ENCODE results near the gene C2CD4B. TPM values are rescaled to one million over a fixed set of nuclear protein-coding genes. Genes with fewer than 3 reads are reported as not detected.

The C2CD4B gene
- polyA plus RNA-seq, 2 of the 4 experiments (the other 2 are of a cell fraction): 0.06 to 0.63 TPM

GRCh38 chr15:62208884-62209283, 43.8 kb upstream of the C2CD4B start:
- DNase-seq (ENCODE audit: low read depth in 1 of 2, low spot score in 1 of 2) (no peak), ATAC-seq (no peak), FAIRE-seq (no peak)
- TF ChIP-seq HOXB5 (CRISPR knock-in tag; IDR thresholded peaks at IDR 0.05) (no peak), ATOH8 (CRISPR knock-in tag; IDR thresholded peaks at IDR 0.05; ENCODE audit: low read depth) (no peak), SREBF2 (IDR thresholded peaks at IDR 0.05) (no peak), RNF2 (IDR thresholded peaks at IDR 0.05; ENCODE audit: borderline replicate concordance, low read depth) (no peak), MAFK (IDR thresholded peaks at IDR 0.05; ENCODE audit: partially characterized antibody) (no peak), POLR2A (IDR thresholded peaks at IDR 0.05; ENCODE audit: low read length) (no peak), RAD21 (conservative IDR thresholded peaks at IDR 0.05 in 1 of 2, IDR thresholded peaks at IDR 0.05 in 1 of 2) (no peak), BCL3 (IDR thresholded peaks at IDR 0.05) (no peak), RFX5 (IDR thresholded peaks at IDR 0.05) (no peak), NR3C1 (IDR thresholded peaks at IDR 0.05) (no peak), MYC (IDR thresholded peaks at IDR 0.05; ENCODE audit: borderline replicate concordance, low read length) (no peak), NPAS2 (CRISPR knock-in tag; IDR thresholded peaks at IDR 0.05; ENCODE audit: borderline replicate concordance) (no peak), CBX8 (IDR thresholded peaks at IDR 0.05) (no peak), POLR2AphosphoS2 (conservative IDR thresholded peaks at IDR 0.05; ENCODE audit: low read length) (no peak)
- Histone ChIP-seq H3K4me1 (peaks cover 12% of the 10 kb centered on the region), H3K4me2 (no peak overlapping the region), H3K4me3 (no peak overlapping the region), H3K27ac (no peak overlapping the region), H3K9me3 (peaks cover 21% of the 10 kb centered on the region; the same call in 2 of the 3 replicates)
- ChIA-PET CTCF (interaction anchor here (0.7 to 1.3 kb wide), 3 partner anchors 20 to 44 kb away, joined by 3 read pairs; no protein-coding TSS in a partner anchor), POLR2A (no interaction called here)
- WGBS (ENCODE audit: missing lambda C conversion rate): 26% methylated on average over 3 of the region's 3 CpGs

GRCh38 chr15:62208367-62208766, 43.3 kb upstream of the C2CD4B start:
- Histone ChIP-seq H3K4me3 (no peak overlapping the region), H3K4me2 (no peak overlapping the region), H3K9me3 (peaks cover 21% of the 10 kb centered on the region; the same call in 2 of the 3 replicates), H3K4me1 (peaks cover 12% of the 10 kb centered on the region), H3K27ac (no peak overlapping the region)
- no peak for FAIRE-seq
- no peak for DNase-seq (ENCODE audit: low read depth in 1 of 2, low spot score in 1 of 2)
- POLR2A ChIA-PET: no interaction called here
- CTCF ChIA-PET: interaction anchor here (0.5 to 1.3 kb wide), 5 partner anchors 19 to 286 kb away, joined by 3 to 4 read pairs (median 3); no protein-coding TSS in a partner anchor
- TF ChIP-seq POLR2A (IDR thresholded peaks at IDR 0.05; ENCODE audit: low read length) (no peak), HOXA7 (CRISPR knock-in tag; IDR thresholded peaks at IDR 0.05) (no peak), CHD4 (IDR thresholded peaks at IDR 0.05; ENCODE audit: borderline replicate concordance) (no peak), CEBPB (IDR thresholded peaks at IDR 0.05) (peak in 1 of 2 experiments; percentile 18; a peak in 1 of 4 replicates), EHMT2 (IDR thresholded peaks at IDR 0.05; ENCODE audit: low read depth) (no peak), MYC (IDR thresholded peaks at IDR 0.05; ENCODE audit: borderline replicate concordance, low read length) (no peak), MAZ (IDR thresholded peaks at IDR 0.05; ENCODE audit: borderline replicate concordance, low read depth, low read length) (no peak)
- TF ChIP-seq, protein P1, sequence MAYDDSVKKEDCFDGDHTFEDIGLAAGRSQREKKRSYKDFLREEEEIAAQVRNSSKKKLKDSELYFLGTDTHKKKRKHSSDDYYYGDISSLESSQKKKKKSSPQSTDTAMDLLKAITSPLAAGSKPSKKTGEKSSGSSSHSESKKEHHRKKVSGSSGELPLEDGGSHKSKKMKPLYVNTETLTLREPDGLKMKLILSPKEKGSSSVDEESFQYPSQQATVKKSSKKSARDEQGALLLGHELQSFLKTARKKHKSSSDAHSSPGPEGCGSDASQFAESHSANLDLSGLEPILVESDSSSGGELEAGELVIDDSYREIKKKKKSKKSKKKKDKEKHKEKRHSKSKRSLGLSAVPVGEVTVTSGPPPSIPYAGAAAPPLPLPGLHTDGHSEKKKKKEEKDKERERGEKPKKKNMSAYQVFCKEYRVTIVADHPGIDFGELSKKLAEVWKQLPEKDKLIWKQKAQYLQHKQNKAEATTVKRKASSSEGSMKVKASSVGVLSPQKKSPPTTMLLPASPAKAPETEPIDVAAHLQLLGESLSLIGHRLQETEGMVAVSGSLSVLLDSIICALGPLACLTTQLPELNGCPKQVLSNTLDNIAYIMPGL (CRISPR knock-in tag; IDR thresholded peaks at IDR 0.05; ENCODE audit: borderline replicate concordance): no peak
- no peak for ATAC-seq
- WGBS (ENCODE audit: missing lambda C conversion rate): 36% methylated on average over 9 of the region's 9 CpGs

DNA sequence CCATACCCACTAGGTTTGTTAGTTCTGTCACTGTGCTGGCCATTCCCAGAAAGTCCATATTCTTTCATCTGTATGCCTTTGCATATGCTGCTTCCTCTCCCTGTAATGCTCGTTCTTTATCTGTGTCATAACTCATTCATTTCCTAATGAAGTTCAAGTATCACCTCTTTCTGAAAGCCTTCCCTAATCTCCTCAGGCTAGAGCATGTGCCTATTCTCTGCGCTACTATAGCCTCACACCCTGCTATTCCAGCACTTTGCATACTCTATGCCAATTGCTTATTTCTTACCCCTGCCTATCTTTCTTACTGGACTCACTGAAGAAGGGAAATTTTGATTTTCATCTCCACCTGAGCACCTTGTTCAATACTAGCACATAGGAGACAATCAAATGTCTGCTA, 25.6 kb upstream of the C2CD4B start:
- FAIRE-seq: peak; percentile 63
- TF ChIP-seq, protein P1 (CRISPR knock-in tag; IDR thresholded peaks at IDR 0.05; ENCODE audit: borderline replicate concordance): no peak
- TF ChIP-seq, protein P2, sequence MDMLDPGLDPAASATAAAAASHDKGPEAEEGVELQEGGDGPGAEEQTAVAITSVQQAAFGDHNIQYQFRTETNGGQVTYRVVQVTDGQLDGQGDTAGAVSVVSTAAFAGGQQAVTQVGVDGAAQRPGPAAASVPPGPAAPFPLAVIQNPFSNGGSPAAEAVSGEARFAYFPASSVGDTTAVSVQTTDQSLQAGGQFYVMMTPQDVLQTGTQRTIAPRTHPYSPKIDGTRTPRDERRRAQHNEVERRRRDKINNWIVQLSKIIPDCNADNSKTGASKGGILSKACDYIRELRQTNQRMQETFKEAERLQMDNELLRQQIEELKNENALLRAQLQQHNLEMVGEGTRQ (IDR thresholded peaks at IDR 0.05): no peak
- TF ChIP-seq ZNF302 (CRISPR knock-in tag; IDR thresholded peaks at IDR 0.05): no peak
- no peak for TF ChIP-seq GATA3 (IDR thresholded peaks at IDR 0.05; ENCODE audit: borderline replicate concordance)
- no peak for TF ChIP-seq HDAC2 (IDR thresholded peaks at IDR 0.05)
- TF ChIP-seq RCOR1 (IDR thresholded peaks at IDR 0.05; ENCODE audit: low read depth, low read length): no peak
- 49% methylated on average over 2 of the region's 2 CpGs for WGBS (ENCODE audit: missing lambda C conversion rate)

More for the DNA sequence above, 25.6 kb upstream of the C2CD4B start:
- no peak overlapping the region for H3K4me3 ChIP-seq
- H3K4me1 ChIP-seq: no peaks in the 10 kb centered on the region
- ChIA-PET POLR2A (no interaction called here), CTCF (no interaction called here)
- 0 out of 6 replicates have a peak, but pooled peaks of 1 of the 2 experiments have one; percentile 32 for ATAC-seq
- H3K4me2 ChIP-seq: no peak overlapping the region
- H3K9me3 ChIP-seq: no peaks in the 10 kb centered on the region
- no peak for DNase-seq (ENCODE audit: low read depth in 1 of 2, low spot score in 1 of 2)
- H3K27ac ChIP-seq: no peak overlapping the region

Measured in A549 (cell line).